IMR-90 (cell line): Measurements from ENCODE around the gene SYCP2. TPM values are rescaled to one million over a fixed set of nuclear protein-coding genes. Genes with fewer than 3 reads are reported as not detected.

ENCODE experiments used
- ATAC-seq: fragments of 200-7000 bp; cut with Tn5 transposase; 2 replicates; pipeline ENCODE4 v1.9.1; 2020; ENCODE audit warnings: low read depth, mild to moderate bottlenecking, moderate library complexity
- BruUV-seq: library from RNA; stranded (reverse); fragments of 400-500 nt; replicated peaks from 2 replicates; lab custom pipeline; 2021; lab: Mats Ljungman, UMichigan
- CTCF ChIA-PET: fragments of 300-600 bp; formaldehyde crosslinking; extraction: SDS; loops from one replicate; lab custom pipeline; 2021; ENCODE audit warnings: antibody characterized with exemption; lab: Yijun Ruan, JAX
- POLR2A ChIA-PET: fragments of 300-600 bp; sonication (Branson Sonifier 250); formaldehyde crosslinking; loops from one replicate; lab custom pipeline; 2022; ENCODE audit warnings: antibody characterized with exemption; ENCODE audit not compliant: unreplicated experiment; lab: Charles Lee
- DNase-seq: peaks from one replicate; pipeline ENCODE4 v3.0.0; 2013
- H2AFZ ChIP-seq: replicated peaks from 2 replicates; pipeline ENCODE3; 2013; ENCODE audit warnings: low read length, mild to moderate bottlenecking; ENCODE audit not compliant: poor library complexity
- H2AK5ac ChIP-seq: 2 replicates; pipeline ENCODE4 v1.6.1; 2013; ENCODE audit warnings: low read depth, low read length, inconsistent platforms
- H2AK9ac ChIP-seq: replicated peaks from 2 replicates; pipeline ENCODE3; 2013; ENCODE audit warnings: mild to moderate bottlenecking, low read depth, low read length, moderate library complexity; ENCODE audit not compliant: poor library complexity
- H2BK120ac ChIP-seq: 2 replicates; pipeline ENCODE4 v1.6.1; 2013; ENCODE audit warnings: low read depth, low read length, inconsistent platforms
- H2BK15ac ChIP-seq: 3 replicates; pipeline ENCODE4 v1.6.1; 2013; ENCODE audit warnings: low read depth, low read length, inconsistent platforms
- H2BK20ac ChIP-seq: 2 replicates; pipeline ENCODE4 v1.6.1; 2013; ENCODE audit warnings: low read depth, mild to moderate bottlenecking, inconsistent platforms, low read length, moderate library complexity
- H2BK5ac ChIP-seq: 2 replicates; pipeline ENCODE4 v1.6.1; 2013; ENCODE audit warnings: mild to moderate bottlenecking, low read depth, low read length, inconsistent platforms; ENCODE audit not compliant: poor library complexity, severe bottlenecking
- H3K14ac ChIP-seq: replicated peaks from 2 replicates; pipeline ENCODE4 v1.6.1; 2013; ENCODE audit warnings: low read depth, low read length, inconsistent platforms
- H3K18ac ChIP-seq: 2 replicates; pipeline ENCODE4 v1.6.1; 2013; ENCODE audit warnings: low read depth, low read length, control low read depth
- H3K23ac ChIP-seq: 2 replicates; pipeline ENCODE4 v1.6.1; 2013; ENCODE audit warnings: low read depth, low read length, inconsistent platforms
- H3K27ac ChIP-seq: 2 replicates; pipeline ENCODE4 v1.5.1; 2013; ENCODE audit warnings: mild to moderate bottlenecking, control low read depth, low read length; ENCODE audit not compliant: insufficient read depth
- H3K27me3 ChIP-seq: 2 replicates; pipeline ENCODE4 v1.6.1; 2013; ENCODE audit warnings: low read length; ENCODE audit not compliant: control insufficient read depth, insufficient read depth
- H3K36me3 ChIP-seq: 2 replicates; pipeline ENCODE4 v1.6.1; 2013; ENCODE audit warnings: low read length, mixed read lengths; ENCODE audit not compliant: control insufficient read depth, insufficient read depth
- H3K4ac ChIP-seq: 2 replicates; pipeline ENCODE4 v1.6.1; 2013; ENCODE audit warnings: low read depth, low read length, inconsistent platforms
- H3K4me1 ChIP-seq: 2 replicates; pipeline ENCODE4 v1.6.1; 2013; ENCODE audit warnings: low read length, mixed read lengths; ENCODE audit not compliant: control insufficient read depth, insufficient read depth
- H3K4me2 ChIP-seq: 2 replicates; pipeline ENCODE4 v1.6.1; 2013; ENCODE audit warnings: low read depth, mild to moderate bottlenecking, control low read depth, low read length, moderate library complexity
- H3K4me3 ChIP-seq: 2 replicates; pipeline ENCODE4 v1.5.1; 2013; ENCODE audit warnings: low read depth, mild to moderate bottlenecking, control low read depth, low read length, moderate library complexity; ENCODE audit not compliant: insufficient read depth
- H3K56ac ChIP-seq: 2 replicates; pipeline ENCODE4 v1.6.1; 2013; ENCODE audit warnings: low read length, inconsistent platforms; ENCODE audit not compliant: insufficient read depth; ENCODE audit errors: extremely low read depth
- H3K79me1 ChIP-seq, 2 experiments: 2 replicates each; pipeline ENCODE4 v1.6.1; 2013; ENCODE audit warnings: low read length in 2 of 2, inconsistent platforms in 1 of 2, low read depth in 1 of 2
- H3K9ac ChIP-seq: 2 replicates; pipeline ENCODE4 v1.6.1; 2013; ENCODE audit warnings: low read depth, low read length, control low read depth
- H3K9me1 ChIP-seq: 2 replicates; pipeline ENCODE4 v1.6.1; 2013; ENCODE audit warnings: low read length, inconsistent platforms; ENCODE audit not compliant: insufficient read depth
- H3K9me3 ChIP-seq: 2 replicates; pipeline ENCODE4 v1.6.1; 2013; ENCODE audit warnings: low read length; ENCODE audit not compliant: control insufficient read depth, insufficient read depth
- H4K20me1 ChIP-seq: 2 replicates; pipeline ENCODE4 v1.6.1; 2013; ENCODE audit warnings: low read length, inconsistent platforms; ENCODE audit not compliant: insufficient read depth
- H4K5ac ChIP-seq: 2 replicates; pipeline ENCODE4 v1.6.1; 2013; ENCODE audit warnings: mild to moderate bottlenecking, low read depth, low read length, control low read depth
- H4K8ac ChIP-seq, 2 experiments: 2 replicates each; pipeline ENCODE4 v1.6.1; 2013; ENCODE audit warnings: low read depth in 2 of 2, low read length in 2 of 2, control low read depth in 1 of 2, inconsistent platforms in 1 of 2
- H4K91ac ChIP-seq: 2 replicates; pipeline ENCODE4 v1.6.1; 2013; ENCODE audit warnings: low read depth, low read length, inconsistent platforms; ENCODE audit not compliant: insufficient read depth
- BHLHE40 ChIP-seq: fragments of 150-350 bp; IDR thresholded peaks from 2 replicates; pipeline ENCODE4 v1.6.1; 2016; ENCODE audit warnings: mild to moderate bottlenecking, low read depth, low read length
- CEBPB ChIP-seq: IDR thresholded peaks from 2 replicates; pipeline ENCODE4 v1.6.1; 2012; ENCODE audit warnings: low read depth, low read length, improper control_type of control experiment
- CHD1 ChIP-seq: IDR thresholded peaks from 2 replicates; pipeline ENCODE4 v1.6.1; 2012; ENCODE audit warnings: low read depth, low read length, improper control_type of control experiment
- FOS ChIP-seq: fragments of 150-350 bp; IDR thresholded peaks from 2 replicates; pipeline ENCODE4 v1.6.1; 2016; ENCODE audit warnings: low read depth, low read length
- MAZ ChIP-seq: IDR thresholded peaks from 2 replicates; pipeline ENCODE4 v1.6.1; 2012; ENCODE audit warnings: low read depth, mild to moderate bottlenecking, low read length, improper control_type of control experiment, moderate library complexity, borderline replicate concordance
- NFE2L2 ChIP-seq: fragments of 150-350 bp; IDR thresholded peaks from 2 replicates; pipeline ENCODE4 v1.6.1; 2016; ENCODE audit warnings: low read depth, mild to moderate bottlenecking, low read length
- POLR2A ChIP-seq: IDR thresholded peaks from 2 replicates; pipeline ENCODE4 v1.6.1; 2012; ENCODE audit warnings: mild to moderate bottlenecking, low read depth, low read length
- RAD21 ChIP-seq: IDR thresholded peaks from 2 replicates; pipeline ENCODE4 v1.6.1; 2012; ENCODE audit warnings: low read length, improper control_type of control experiment
- RCOR1 ChIP-seq: IDR thresholded peaks from 2 replicates; pipeline ENCODE4 v1.6.1; 2012; ENCODE audit warnings: mild to moderate bottlenecking, low read length, improper control_type of control experiment; ENCODE audit not compliant: insufficient replicate concordance
- RFX5 ChIP-seq: IDR thresholded peaks from 2 replicates; pipeline ENCODE4 v1.8.0; 2012; ENCODE audit warnings: low read depth, mild to moderate bottlenecking, low read length, moderate library complexity
- SMC3 ChIP-seq: fragments of 150-350 bp; IDR thresholded peaks from 2 replicates; pipeline ENCODE4 v1.6.1; 2016; ENCODE audit warnings: low read depth, mild to moderate bottlenecking, antibody characterized with exemption, low read length, moderate library complexity
- WGBS, 2 experiments: methylation state at CpG; one replicate each; pipeline versions ENCODE4 v1.1.5 to v1.1.7; 2013; ENCODE audit warnings: missing lambda C conversion rate in 2 of 2; ENCODE audit not compliant: insufficient read length in 1 of 2; ENCODE audit errors: extremely low coverage in 2 of 2; 5-methylcytosine and 5-hydroxymethylcytosine counted together
- dilution Hi-C: fragments of 300-500 bp; cut with HindIII; formaldehyde crosslinking; loops from one replicate; pipeline ENCODE4 v1.14.3; 2018; ENCODE audit warnings: low sequenced_read_pairs; ENCODE audit not compliant: unreplicated experiment
- in situ Hi-C: fragments of 300-500 bp; cut with MboI; formaldehyde crosslinking; loops from 3 replicates; pipeline ENCODE4 v1.14.3; 2019; ENCODE audit warnings: low sequenced_read_pairs, inconsistent platforms, mixed read lengths
- intact Hi-C: fragments of 100-400 bp; cut with micrococcal nuclease; formaldehyde crosslinking; loops from 2 replicates; pipeline ENCODE4 v1.10.0; 2022
- polyA plus RNA-seq, 3 experiments: library from polyadenylated mRNA; depleted of rRNA; stranded (reverse); fragments of >200 nt; gene quantifications; 2 replicates each; pipeline ENCODE4 v1.2.3, GENCODE V29; 2012; ENCODE audit warnings: low replicate concordance in 1 of 3
- total RNA-seq: library from RNA; depleted of rRNA; stranded (reverse); fragments of >200 nt; gene quantifications from 2 replicates; pipeline ENCODE4 v1.2.3, GENCODE V29; 2012
- TF ChIP-seq, protein P1 (sequence below): conservative IDR thresholded peaks from 2 replicates; pipeline ENCODE4 v1.5.1; 2012; ENCODE audit warnings: mild to moderate bottlenecking, low read depth, low read length, improper control_type of control experiment
- TF ChIP-seq, protein P2 (sequence below): fragments of 150-350 bp; IDR thresholded peaks from 2 replicates; pipeline ENCODE4 v1.6.1; 2017; ENCODE audit warnings: mild to moderate bottlenecking, antibody characterized with exemption, low read length, low read depth

The SYCP2 gene
- total and polyA plus RNA-seq, 2 of the 4 experiments (the other 2 are of a cell fraction) = 0.18 to 0.31 TPM

DNA sequence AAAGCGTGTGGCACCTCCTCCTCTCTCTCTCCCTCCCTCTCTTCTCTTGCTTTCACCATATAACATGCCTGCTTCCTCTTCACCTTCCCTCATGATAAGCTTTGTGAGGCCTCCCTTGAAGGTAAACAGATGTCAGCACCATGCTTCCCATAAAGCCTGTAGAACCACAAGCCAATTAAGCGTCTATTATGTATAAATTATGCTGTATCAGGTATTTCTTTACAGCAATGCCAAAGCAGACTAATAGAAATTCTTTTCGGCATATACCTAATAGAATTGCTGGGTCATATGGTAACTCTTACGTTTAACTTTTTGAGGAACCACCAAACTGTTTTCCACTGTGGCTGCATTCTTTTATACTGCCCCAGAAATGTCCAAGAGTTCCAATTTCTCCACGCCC is 75.0 kb downstream of the SYCP2 start:
- ChIA-PET POLR2A (no interaction called here), CTCF (no interaction called here)

More for the DNA sequence above, 75.0 kb downstream of the SYCP2 start:
- Histone ChIP-seq H2AK9ac (no peak overlapping the region), H3K27ac (no peak overlapping the region), H4K5ac (no peak overlapping the region), H3K18ac (no peak overlapping the region), H2AK5ac (no peak overlapping the region), H3K4me1 (no peaks in the 10 kb centered on the region), H3K9me1 (no peaks in the 10 kb centered on the region), H3K9me3 (no peaks in the 10 kb centered on the region), H2BK20ac (no peak overlapping the region), H3K4me3 (no peak overlapping the region), H3K27me3 (no peaks in the 10 kb centered on the region), H3K4ac (no peak overlapping the region), H2BK5ac (no peak overlapping the region), H4K91ac (no peak overlapping the region), H2BK15ac (no peak overlapping the region), H3K56ac (no peak overlapping the region), H3K23ac (no peak overlapping the region), H3K36me3 (no peaks in the 10 kb centered on the region), H2AFZ (no peak overlapping the region), H3K14ac (no peak overlapping the region), H4K8ac (no peak overlapping the region), H2BK120ac (no peak overlapping the region), H3K79me1 (no peaks in the 10 kb centered on the region), H3K9ac (no peak overlapping the region), H3K4me2 (no peak overlapping the region), H4K20me1 (no peaks in the 10 kb centered on the region)
- TF ChIP-seq RFX5 = no peak
- TF ChIP-seq FOS = no peak
- no peak for TF ChIP-seq SMC3
- TF ChIP-seq RAD21 = no peak
- TF ChIP-seq POLR2A = no peak
- no peak for TF ChIP-seq CHD1
- TF ChIP-seq CEBPB = no peak
- TF ChIP-seq BHLHE40 = no peak
- no peak for TF ChIP-seq NFE2L2
- no peak for TF ChIP-seq RCOR1
- TF ChIP-seq, protein P1, sequence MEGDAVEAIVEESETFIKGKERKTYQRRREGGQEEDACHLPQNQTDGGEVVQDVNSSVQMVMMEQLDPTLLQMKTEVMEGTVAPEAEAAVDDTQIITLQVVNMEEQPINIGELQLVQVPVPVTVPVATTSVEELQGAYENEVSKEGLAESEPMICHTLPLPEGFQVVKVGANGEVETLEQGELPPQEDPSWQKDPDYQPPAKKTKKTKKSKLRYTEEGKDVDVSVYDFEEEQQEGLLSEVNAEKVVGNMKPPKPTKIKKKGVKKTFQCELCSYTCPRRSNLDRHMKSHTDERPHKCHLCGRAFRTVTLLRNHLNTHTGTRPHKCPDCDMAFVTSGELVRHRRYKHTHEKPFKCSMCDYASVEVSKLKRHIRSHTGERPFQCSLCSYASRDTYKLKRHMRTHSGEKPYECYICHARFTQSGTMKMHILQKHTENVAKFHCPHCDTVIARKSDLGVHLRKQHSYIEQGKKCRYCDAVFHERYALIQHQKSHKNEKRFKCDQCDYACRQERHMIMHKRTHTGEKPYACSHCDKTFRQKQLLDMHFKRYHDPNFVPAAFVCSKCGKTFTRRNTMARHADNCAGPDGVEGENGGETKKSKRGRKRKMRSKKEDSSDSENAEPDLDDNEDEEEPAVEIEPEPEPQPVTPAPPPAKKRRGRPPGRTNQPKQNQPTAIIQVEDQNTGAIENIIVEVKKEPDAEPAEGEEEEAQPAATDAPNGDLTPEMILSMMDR = no peak
- no peak for TF ChIP-seq MAZ
- TF ChIP-seq, protein P2, sequence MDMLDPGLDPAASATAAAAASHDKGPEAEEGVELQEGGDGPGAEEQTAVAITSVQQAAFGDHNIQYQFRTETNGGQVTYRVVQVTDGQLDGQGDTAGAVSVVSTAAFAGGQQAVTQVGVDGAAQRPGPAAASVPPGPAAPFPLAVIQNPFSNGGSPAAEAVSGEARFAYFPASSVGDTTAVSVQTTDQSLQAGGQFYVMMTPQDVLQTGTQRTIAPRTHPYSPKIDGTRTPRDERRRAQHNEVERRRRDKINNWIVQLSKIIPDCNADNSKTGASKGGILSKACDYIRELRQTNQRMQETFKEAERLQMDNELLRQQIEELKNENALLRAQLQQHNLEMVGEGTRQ = no peak
- WGBS, 2 experiments = no CpG with 5 or more reads among the region's 5 CpGs
- BruUV-seq = no TSS peak
- intact Hi-C loops (no loop called here), dilution Hi-C loops (no loop called here), in situ Hi-C loops (no loop called here)
- DNase-seq (no peak), ATAC-seq (no peak)
